ENCODE data around the gene SLC11A2.

SLC11A2 gene

GRCh38 chr12:51025836-51026638 is at the start of gene SLC11A2:
SLC11A2 (minus strand) TSS chr12:51026384; CDS start chr12:51010728, 15,656 bp downstream.
- peak; percentile 75 for DNase-seq

GRCh38 chr12:51075390-51075789 is 49.2 kb upstream of the SLC11A2 start:
- DNase-seq: no peak

DNA sequence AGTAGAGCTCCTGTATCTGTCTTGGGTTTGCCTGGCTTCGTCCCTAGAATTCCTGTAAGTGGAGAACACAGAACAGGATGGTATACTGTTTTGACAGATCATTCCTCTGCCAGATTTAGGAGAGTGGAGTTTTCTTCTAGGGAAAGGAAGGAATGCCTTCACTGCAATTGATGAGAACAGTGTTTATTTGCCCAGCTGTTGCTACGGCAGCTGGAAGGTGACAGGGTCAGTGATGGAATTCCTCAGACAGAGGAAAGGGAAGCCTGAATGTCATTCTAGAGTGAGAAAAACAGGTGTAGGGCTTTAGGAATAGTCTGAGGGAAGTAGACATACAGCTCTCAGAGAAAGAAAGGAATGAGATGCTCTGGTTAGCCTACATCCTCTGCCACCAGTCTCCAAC is 45.5 kb upstream of the SLC11A2 start:
- no peak for DNase-seq

DNA sequence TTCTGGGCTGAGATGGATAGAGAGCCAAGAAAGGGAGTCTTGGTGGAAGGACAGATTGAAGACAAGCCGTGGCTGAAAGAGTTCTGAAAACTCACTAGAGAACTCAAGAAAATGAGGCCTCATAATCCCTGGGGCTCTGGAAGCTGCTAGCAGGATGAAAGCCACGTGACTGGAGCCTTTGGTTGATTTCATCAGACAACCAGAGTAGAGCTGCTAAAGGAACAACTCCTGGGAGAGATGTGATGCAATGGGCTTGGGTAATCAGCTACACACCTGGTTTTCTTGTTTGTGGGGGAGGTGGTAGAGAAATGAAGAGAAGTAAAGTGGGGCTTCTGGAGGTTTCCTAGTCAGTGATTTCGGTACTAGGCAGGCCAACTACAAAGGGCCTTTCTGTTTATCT is 43.8 kb upstream of the SLC11A2 start:
- DNase-seq: no peak

GRCh38 chr12:51067771-51068170 is 41.6 kb upstream of the SLC11A2 start:
- no peak for DNase-seq

DNA sequence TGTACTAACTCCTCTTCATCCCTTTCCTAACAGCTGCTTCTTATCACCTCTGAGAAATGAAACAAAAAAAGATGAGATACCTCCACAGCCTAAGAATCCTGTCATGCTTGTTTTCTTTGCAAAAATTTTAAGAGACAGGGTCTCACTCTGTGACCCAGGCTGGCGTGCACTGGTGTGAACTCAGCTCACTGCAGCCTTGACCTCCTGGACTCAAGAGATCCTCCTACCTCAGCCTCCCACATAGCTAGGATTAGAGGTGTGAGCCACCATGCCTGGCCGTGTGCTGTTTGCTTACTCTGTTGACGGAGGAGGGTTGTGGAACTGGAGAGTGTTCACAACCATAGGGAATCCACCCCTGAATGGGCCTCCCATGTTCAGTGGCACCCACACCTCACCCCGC is 41.0 kb upstream of the SLC11A2 start:
- no peak for DNase-seq

GRCh38 chr12:51065530-51065929 is 39.3 kb upstream of the SLC11A2 start:
- DNase-seq: no peak

GRCh38 chr12:51062631-51063397 is 36.6 kb upstream of the SLC11A2 start:
- DNase-seq: no peak

GRCh38 chr12:51059086-51059485 is 32.9 kb upstream of the SLC11A2 start:
- no peak for DNase-seq

GRCh38 chr12:51056242-51056641 is 30.1 kb upstream of the SLC11A2 start:
- no peak for DNase-seq

DNA sequence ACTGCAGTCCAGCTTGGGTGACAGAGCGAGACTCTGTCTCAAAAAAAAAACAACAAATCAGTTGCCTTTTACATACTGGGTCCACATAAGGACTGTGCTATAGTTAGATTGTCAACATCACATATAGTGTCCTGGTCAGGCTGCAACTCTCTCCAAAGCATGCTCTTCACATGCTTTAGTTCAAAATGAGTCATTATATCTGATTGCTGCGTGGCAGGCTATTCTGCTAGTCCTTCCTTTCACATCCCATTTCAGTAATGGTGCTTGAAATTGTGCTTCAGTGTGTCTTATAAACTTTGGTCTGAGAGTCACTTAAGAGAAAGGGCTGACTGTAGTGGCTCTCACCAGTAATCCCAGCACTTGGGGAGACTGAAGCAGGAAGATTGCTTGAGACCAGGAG is 28.9 kb upstream of the SLC11A2 start:
- no peak for DNase-seq

DNA sequence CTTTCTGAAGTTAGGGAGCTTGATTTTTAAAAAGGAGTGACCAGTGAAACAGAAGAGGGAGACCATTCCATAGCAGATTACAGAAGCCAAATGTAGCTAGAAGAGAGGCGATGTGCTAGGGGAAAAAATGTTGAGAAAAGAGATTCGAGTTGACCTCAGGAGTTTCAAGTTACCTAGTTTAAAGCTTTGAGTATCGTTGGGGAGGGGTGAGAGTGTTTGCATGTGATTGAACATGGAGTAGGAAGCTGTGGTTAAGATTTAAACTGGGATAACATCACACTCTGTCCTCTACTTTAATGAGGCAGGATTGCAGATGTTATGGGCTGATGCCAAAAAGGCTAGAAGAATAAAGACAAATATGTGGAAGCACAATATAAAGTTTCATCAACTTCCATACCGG is 25.6 kb upstream of the SLC11A2 start:
- no peak for DNase-seq

DNA sequence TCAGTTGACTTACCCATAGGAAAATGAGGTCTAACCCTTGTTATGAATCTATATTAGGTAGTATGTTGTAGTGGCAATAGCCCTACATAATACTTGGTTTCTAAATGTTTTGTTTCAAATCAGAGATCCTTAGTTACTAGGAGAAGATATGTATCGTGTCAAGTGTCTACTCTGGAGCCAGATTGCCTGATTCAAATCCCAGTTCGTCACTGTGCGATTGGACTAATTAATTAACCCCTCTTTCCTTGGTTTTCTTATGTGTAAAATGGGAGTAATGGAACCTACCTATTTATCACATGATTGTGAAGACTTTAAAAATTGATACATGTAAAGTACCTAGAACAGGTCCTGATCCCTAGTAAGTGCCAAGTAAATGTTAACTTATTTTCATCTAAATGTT is 23.3 kb upstream of the SLC11A2 start:
- no peak for DNase-seq

GRCh38 chr12:51048661-51049251 is 22.6 kb upstream of the SLC11A2 start:
- DNase-seq: no peak

DNA sequence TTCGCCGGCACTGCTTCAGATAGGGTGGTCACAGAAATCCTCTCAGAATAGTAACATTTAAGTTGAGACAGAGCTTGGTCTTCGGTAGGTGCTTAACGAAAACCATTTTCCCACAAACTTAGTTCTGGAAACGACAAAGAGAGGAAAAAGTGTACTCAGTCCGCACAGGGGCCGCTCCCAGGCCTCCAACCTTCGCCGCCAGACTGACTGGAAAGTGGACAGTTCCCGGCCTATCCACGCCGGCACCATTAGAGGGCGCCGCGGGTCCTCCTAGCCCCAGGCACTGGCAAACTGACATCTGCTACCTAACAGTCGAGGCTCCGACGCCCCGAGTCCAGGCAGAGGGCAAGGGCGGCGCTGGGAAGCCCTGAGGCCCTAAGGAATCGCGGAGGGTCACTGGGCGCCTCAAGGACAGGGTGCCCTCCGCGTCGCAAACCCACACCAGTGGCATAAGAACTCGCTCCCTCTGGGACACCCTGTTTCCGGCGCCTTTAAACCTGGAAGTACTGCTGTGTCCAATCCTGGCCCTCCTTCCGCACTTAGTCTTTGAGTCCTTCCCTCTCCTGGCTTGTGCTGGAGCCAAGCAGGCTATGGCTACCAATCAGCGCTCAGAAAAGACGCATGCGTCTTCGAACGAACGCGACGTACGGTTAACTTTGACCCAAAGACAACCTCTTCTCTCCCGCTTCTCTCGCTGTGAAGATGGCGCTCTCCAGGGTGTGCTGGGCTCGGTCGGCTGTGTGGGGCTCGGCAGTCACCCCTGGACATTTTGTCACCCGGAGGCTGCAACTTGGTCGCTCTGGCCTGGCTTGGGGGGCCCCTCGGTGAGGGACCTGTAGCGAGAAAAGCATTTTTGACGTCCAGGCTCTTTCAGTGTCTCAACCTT is 21.7 kb upstream of the SLC11A2 start, which contains the start of gene LETMD1:
Gene LETMD1, plus strand, starts transcription at position 673 of the 886 bp plus-strand sequence. Its CDS starts 30 bp downstream, at position 703.
- peak; percentile 84 for DNase-seq

DNA sequence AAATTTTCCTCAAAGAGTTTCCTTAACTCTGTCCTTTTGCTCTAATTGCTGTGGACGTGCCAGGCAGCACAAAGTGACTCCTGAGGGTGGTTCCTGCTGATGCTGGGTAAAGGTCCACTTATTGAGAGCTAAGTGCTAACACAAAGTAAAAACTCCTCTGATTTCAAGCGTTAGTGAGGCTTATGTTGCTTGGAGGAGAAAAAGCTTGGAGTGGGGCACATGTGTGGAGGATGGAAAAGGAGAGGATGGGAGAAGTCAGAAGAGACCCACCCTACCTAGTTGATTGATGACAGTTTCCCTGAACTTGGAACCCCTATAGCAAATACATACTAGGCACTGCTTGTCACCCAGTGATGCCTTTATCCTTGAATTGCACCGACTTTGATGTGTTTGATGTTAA is 10.1 kb upstream of the SLC11A2 start:
- DNase-seq: no peak

GRCh38 chr12:51033457-51034089 is 7.4 kb upstream of the SLC11A2 start:
- DNase-seq: no peak

- DNase-seq: no peak
Observed at GRCh38 chr12:51033048-51033447, 6.9 kb upstream of the SLC11A2 start.

DNA sequence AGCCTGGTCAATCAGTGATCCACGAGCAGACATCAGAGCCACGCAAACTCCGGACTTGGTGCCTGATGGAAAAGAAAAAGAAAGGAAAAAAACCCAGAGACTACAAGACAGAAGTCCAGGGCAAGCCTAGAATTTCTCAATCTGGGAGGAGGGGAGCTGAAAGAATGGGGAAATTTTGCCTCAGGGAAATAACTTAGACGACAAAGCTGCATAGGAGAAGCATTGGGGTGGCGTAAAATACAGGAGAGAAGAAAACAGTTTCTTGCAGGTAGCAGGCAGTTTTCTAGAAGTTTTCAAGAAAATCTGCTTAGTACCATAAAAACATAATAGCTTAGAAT is 2.6 kb upstream of the SLC11A2 start:
- no peak for DNase-seq

DNA sequence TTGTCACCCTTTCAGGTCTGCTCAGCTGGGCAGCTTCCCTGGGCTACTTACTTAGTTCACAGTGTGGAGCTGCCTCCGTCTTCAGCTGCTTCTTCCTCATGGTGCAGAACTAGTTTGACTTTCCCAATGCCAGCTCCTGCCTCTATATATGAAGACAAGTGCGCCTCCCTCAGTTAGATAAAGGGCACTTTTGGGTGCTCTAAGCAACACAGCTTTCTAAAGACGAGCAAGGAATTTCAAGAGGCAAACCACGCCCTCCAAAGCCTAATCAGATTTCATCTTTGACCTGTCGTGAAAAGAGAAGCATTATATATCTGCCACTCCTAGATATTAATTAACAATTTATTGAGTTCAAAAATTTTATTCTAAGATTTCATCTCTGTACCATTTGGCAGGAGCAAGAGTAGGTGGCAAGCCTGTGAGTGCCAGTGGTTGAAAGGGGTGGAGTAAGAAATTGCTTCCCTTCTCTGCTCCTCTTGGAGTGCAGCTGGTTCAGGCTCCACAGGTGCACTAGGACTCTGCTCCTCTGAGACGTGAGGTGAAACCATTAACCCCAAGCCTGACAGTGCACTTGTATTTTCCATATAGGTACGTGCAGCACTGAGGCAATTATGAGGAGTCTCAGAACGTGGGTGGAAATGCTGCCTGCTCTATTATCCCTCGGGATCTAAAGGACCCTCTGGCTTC is 2.1 kb upstream of the SLC11A2 start:
- DNase-seq: peak; percentile 1

GRCh38 chr12:51027342-51027835 is 1.2 kb upstream of the SLC11A2 start:
- DNase-seq: no peak

Measured in NCI-H345 (cell line).